HG03575 (cell line): ENCODE measurements around the gene EXOSC10.
"Not testable (repeated sequence)": the region's sequence is repeated elsewhere in the genome, so short reads cannot be mapped to it uniquely, and the experiment has no call there.

Experiments
- ATAC-seq: cut with Tn5 transposase; IDR thresholded peaks from one replicate; pipeline ENCODE4 v1.9.1; 2021; ENCODE audit not compliant: unreplicated experiment, insufficient number of reproducible peaks, low FRiP score; ENCODE audit errors: extremely low read depth

The EXOSC10 gene

DNA sequence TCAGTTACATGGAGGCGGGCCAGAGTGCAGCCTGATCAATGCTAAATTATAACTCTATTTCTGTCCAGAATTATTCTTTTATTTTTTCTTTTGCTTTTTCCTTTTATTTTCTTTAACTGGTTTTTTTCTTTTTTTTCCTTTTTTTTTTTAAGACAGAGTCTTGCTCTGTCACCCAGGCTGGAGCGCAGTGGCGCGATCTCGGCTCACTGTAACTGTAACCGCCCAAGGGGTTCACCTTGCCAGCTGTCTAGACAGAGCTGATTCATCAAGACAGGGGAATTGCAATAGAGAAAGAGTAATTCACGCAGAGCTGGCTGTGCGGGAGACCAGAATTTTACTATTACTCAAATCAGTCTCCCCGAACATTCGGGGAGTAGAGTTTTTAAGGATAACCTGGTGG lies 48.5 kb downstream of the EXOSC10 start:
- ATAC-seq, result not testable (repeated sequence)

DNA sequence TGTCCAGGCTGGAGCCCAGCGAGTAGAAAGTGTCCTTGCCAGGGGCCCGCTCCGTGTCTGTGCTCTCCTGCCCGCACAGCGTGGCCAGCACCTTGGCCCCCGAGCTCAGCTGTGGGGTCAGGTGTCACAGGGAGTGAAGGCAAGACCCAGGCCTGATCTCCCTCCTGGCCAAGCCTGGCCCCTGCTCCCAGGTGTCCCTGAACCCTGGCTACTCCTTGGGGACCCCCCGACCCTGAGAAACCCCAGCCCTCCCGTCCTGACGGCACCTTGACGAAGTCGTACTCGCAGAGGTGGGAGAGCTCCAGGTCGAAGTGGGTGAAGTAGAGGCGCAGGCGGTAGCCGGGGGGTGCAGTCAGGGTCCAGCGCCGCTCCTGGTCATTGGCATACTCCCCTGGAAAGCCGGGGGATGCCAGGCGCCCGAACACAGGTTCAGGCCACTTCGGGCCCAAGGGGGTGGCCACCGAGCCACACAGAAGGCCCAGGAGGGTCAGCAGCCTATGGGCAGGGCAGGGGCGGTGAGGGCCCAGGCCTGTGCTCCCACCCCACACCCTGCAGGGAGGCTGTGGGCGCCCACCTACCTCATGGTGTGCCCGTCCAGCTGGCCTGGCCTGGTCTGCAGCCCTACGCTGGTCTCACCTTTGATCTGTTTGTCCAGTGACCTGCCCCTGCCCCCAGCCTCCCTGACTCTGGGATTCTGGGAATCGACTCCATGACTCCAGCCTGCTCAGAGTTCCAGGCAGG lies 52.9 kb downstream of the EXOSC10 start, which contains the start of gene MASP2:
Gene MASP2, minus strand, starts transcription at position 615 of the 741 bp plus-strand sequence. Its CDS starts 32 bp downstream, at position 583.
- no peak for ATAC-seq

- no peak for ATAC-seq
Observed at GRCh38 chr1:11046270-11046566, 53.5 kb downstream of the EXOSC10 start.

DNA sequence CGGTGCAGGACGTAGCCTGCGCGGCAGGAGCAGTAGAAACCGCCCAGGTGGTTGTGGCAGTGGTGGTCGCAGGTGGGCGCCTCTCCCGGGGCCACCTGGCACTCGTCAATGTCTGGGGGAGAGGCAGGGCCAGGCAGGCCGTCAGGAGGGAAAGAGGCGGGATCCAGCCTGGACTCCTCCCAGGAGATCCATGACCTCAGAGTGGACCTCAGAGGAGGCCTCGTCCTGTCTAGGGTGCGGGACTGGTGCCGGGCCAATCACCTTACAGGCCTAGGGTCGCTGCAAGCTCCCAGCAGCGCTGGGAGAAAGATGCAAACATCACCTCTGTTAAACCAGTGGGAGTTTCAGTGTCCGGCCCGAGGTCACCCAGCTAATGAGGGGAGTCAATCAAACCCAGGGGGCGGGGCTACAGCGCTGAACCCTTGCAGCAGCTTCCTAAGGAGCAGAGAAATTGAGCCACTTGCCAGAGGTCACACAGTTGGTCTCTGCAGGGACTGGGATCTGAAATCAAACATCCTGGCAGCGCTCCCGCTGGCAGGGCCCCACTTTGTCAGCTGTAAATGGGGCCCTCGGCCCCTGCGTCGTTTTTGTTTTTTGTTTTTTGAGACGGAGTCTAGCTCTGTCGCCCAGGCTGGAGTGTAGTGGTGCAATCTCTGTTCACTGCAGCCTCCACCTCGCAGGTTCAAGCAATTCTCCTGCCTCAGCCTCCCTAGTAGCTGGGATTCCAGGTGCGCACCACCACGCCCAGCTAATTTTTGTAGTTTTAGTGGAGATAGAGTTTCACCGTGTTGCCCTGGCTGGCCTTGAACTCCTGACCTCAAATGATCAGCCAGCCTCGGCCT lies 54.0 kb downstream of the EXOSC10 start:
- no peak for ATAC-seq

GRCh38 chr1:11044849-11045427 lies 54.7 kb downstream of the EXOSC10 start:
- no peak for ATAC-seq

GRCh38 chr1:11044086-11044848 lies 55.4 kb downstream of the EXOSC10 start:
- no peak for ATAC-seq

DNA sequence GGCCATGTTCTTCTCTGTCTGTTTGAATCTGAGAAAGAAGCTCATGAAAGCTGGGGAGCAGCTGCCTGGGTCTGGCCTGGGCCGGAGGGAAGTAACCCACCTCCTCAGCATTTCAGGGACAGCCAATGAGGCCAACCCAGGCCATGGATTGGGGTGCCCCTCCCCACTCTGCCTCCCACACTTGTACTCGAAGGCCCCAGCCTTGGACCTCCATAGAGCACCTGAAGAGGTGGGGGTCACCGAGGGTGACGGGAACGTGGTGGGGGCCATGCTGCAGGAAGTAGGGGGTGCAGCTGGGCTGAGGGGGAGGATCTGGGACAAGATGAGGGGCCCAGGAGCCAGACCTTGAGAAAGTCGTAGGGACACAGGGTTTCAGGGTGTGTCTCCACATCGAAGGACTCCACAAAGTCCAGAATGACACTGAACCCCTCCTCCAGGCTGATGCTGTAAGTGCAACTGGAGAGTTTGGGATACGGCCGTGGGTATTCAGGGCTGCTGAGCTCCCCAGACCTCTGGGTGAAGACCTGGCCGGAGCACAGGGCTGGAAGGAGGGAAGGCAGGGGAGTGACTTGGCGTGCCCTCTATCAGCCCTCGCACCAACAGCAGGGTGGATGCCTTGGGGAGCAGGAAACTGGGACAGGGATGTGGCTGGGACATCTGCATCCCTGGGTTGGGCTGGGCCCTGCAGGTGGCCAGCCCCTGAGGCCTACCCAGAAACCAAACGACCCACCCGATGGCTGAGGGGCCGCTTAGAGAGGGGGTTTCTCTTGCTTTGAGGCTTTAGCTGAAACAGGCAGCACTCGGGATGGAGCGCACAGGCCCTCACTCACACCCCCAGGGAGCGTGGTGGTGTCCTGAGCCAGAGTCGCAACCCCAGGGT lies 56.4 kb downstream of the EXOSC10 start:
- ATAC-seq, result no peak

DNA sequence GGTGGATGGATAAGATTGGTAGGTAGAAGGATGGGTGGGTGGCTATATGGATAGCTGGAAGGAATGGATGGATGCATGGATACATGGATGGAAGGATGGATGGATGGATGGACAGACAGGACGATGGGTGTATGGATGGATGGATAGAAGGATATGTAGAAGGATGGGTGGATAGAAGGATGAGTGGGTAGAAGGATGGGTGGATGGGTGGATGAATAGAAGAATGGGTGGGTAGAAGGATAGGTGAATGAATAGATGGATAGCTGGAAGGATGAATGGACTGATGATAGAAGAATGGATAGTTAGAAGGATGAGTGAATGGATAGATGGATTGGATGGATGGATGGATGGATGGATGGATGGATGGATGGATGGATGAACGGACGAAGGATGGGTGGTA lies 57.6 kb downstream of the EXOSC10 start:
- ATAC-seq, result no peak

GRCh38 chr1:11041048-11041447 lies 58.6 kb downstream of the EXOSC10 start:
- no peak for ATAC-seq

GRCh38 chr1:11040105-11040429 lies 59.6 kb downstream of the EXOSC10 start:
- ATAC-seq, result not testable (repeated sequence)

- ATAC-seq, result no peak
Observed at GRCh38 chr1:11039351-11040104, 60.1 kb downstream of the EXOSC10 start.

DNA sequence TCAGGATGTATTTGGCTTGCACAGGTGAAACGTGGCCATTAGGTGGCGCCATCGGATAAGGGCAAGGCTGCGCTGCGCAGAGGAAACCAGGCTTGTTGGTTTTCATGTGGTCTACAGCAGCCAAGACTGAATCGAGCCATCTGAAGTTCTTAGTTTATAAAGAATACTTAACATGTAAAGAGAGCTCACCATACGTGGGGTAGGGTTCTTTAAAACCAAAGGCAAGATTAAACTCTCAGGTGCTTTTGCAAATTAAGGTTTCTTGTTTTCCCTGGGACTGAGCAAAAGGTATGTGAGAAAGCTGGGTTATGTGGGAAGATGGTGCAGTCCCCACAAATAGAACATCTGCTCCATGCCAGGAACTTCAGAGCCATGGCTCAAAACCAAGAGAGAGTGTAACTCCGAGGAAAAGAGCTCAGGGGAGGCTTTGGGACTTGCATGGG lies 61.9 kb downstream of the EXOSC10 start:
- no peak for ATAC-seq

GRCh38 chr1:11037019-11037739 lies 62.5 kb downstream of the EXOSC10 start:
- ATAC-seq, result not testable (repeated sequence)

DNA sequence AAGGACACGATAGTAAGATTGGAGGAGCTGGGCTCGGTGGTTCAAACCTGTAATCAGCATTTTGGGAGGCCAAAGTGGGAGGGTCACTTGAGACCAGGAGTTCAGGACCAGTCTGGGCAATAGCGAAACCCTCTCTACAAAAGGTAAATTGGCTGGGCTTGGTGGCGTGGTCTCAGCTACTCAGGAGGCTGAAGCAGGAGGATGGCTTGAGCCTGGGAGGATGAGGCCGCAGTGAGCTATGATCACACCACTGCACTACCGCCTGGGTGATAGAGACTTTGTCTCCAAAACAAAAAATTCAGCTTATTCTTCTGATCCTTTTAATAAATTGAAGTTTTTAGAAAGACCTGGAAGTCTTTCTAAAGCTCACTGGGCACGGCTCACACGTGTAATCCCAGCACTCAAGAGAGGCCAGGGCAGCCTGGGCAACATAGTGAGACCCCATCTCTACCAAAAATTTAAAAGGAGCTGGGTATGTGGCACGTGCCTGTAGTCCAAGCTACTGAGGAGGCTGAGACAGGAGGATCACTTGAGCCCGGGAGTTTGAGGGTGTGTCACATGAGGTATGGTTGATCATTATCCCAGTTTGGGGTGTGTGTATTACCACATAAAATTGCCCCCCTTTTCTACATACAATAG lies 67.9 kb downstream of the EXOSC10 start:
- no peak for ATAC-seq

GRCh38 chr1:11030865-11031264 lies 68.8 kb downstream of the EXOSC10 start:
- ATAC-seq, result no peak

GRCh38 chr1:11028018-11028417 lies 71.7 kb downstream of the EXOSC10 start:
- no peak for ATAC-seq

DNA sequence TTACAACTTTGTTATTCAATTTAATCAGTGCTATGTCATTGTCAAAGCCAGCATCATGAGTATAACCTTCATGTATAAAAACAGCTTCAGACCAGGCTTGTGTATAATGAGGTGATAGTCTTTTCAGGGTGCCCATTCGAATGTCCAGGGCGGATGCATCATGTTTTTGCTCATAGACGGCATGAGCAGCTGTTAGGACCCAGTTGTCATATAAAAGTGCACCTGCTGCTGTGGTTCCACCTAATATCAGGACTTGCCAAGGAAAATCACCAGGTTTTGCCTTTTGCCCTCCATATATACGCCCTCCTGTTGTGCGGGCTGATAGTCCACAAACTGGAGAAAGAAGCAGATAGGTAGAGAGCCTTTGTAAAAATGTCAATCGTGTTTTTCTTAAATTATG lies 72.4 kb downstream of the EXOSC10 start:
- no peak for ATAC-seq
